ENCODE measurements around the gene RNF169.

RNF169 gene

DNA sequence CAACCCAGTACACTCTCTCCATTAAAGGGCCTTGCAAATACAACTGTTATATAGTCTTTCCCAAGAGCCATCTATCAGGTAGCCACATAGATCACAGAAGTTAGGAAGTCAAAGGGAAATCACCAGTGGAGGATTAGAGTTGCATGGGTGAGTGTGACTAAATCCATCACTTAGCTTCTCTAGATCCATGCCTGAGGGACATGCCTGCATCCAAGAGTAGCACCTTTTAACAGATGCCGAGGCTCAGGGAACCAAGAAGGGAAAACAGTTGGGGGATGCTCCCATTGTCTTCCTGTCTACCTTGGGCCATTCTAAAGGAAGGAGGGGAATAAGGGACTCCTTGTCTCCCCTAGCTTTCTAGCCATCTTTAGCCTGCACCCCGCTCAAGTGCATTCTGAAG is 122.4 kb downstream of the RNF169 start:
- no peak for TF ChIP-seq CTCF (IDR thresholded peaks at IDR 0.05)

DNA sequence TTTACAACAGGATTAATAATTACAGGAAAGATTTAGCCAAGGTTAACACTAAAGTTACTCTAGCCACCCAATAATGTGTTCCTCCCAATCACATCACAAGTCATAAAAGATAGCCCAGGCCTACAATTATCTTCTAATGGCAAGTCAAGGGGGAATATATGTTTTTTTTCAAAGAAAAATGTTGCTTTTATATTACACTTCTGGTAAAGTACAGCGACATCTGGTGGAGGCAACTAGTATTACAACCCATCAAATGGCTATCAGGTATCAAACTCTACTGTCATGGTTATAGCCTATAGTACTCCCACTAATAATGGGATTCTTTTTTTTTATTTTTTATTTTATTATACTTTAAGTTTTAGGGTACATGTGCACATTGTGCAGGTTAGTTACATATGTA is 128.5 kb downstream of the RNF169 start:
- peak; percentile 68 for TF ChIP-seq CTCF (IDR thresholded peaks at IDR 0.05)
